WI38 (cell line): ENCODE measurements around the gene BEGAIN.

Source experiments
- H3K4me3 ChIP-seq: 2 replicates; pipeline ENCODE4 v1.5.1; 2011; ENCODE audit warnings: low read depth, mild to moderate bottlenecking, control low read depth, low read length
- TF ChIP-seq, protein P1 (sequence below): IDR thresholded peaks from 2 replicates; pipeline ENCODE4 v1.5.1; 2012; ENCODE audit warnings: low read depth, mild to moderate bottlenecking, control low read depth, low read length

The BEGAIN gene

DNA sequence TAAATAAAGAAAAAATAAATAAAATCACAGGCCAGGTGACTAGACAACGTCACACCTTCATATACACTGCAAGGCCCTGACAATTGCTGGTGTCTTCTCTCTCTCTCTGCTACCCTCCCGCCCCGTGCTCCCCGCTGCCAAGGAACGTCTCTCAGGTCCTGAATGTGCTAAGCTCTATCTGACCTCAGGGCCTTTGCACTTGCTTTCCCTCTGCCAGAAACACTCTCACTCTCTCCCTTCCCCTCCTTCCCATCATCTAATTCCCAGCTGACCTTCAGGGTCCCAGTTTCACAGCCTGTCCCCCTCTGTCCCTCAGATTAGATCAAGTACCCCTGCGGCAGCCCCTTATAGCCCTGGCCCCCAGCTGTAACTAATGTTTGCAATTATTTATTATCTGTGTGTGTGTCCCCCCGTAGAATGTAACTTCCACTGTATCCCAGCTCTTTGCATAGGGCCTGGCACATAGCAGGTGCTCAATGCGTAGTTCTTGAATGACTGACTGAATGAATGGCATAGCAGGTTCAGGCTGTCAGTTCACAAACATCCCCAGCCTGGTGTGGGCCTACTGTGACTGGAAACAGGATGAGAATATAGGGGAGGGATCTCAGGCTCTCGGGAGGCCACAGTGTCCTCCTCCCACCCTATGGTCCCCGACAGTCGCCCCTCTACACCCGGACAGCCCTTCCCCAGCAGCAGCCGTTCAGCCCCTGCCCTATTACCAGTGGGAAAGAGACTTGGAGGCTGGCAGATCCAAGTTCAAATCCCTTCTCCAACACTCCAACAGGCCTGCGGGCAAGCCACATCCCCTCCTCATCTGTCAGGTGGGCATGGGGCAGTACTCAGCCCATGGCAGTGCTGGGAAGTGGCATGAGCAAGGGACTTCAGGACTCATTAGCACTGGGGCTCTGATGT lies 6.6 kb downstream of the BEGAIN start:
- TF ChIP-seq, protein P1, sequence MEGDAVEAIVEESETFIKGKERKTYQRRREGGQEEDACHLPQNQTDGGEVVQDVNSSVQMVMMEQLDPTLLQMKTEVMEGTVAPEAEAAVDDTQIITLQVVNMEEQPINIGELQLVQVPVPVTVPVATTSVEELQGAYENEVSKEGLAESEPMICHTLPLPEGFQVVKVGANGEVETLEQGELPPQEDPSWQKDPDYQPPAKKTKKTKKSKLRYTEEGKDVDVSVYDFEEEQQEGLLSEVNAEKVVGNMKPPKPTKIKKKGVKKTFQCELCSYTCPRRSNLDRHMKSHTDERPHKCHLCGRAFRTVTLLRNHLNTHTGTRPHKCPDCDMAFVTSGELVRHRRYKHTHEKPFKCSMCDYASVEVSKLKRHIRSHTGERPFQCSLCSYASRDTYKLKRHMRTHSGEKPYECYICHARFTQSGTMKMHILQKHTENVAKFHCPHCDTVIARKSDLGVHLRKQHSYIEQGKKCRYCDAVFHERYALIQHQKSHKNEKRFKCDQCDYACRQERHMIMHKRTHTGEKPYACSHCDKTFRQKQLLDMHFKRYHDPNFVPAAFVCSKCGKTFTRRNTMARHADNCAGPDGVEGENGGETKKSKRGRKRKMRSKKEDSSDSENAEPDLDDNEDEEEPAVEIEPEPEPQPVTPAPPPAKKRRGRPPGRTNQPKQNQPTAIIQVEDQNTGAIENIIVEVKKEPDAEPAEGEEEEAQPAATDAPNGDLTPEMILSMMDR = no peak
- no peak overlapping the region for H3K4me3 ChIP-seq

DNA sequence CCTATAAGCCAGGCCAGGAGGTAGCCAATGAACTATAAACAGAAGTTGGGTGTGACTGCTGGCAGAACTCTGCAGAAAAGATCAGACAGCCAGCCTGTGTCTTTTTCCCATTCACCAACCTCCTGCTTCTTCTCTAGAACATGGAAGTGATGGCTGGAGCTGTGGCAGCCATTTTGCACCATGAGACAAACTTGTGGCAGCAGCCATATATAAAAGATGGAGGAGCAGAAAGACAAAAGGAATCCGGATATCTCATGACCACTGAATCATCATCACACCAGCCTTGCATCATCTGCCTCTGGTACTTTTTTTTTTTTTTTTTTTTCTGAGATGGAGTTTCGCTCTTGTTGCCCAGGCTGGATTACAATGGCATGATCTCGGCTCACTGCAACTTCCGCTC lies 8.7 kb downstream of the BEGAIN start:
- TF ChIP-seq, protein P1 = no peak
- H3K4me3 ChIP-seq = no peak overlapping the region

DNA sequence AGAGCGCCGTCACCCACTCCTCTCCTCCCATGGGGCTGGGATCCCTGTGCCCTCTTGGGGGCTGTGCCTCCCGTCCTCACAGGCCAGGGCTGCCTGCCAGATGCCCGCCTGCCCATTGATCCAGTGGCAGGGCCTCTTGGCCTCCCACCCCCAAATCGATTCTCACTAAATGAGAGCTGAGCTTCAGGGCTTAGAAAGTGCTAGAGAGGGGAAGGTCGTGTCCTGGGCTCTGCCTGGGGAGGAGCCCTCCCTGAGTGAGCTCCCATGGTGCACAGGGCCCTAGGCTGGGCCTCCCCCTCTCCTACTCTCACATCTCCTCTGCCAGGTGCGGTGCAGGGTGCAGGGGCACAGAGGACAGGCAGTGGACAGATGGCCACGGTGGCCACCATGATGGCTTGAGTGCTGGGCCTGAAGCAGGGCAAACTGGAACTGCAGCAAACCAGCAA lies 9.2 kb downstream of the BEGAIN start:
- TF ChIP-seq, protein P1 = no peak
- H3K4me3 ChIP-seq = no peak overlapping the region

DNA sequence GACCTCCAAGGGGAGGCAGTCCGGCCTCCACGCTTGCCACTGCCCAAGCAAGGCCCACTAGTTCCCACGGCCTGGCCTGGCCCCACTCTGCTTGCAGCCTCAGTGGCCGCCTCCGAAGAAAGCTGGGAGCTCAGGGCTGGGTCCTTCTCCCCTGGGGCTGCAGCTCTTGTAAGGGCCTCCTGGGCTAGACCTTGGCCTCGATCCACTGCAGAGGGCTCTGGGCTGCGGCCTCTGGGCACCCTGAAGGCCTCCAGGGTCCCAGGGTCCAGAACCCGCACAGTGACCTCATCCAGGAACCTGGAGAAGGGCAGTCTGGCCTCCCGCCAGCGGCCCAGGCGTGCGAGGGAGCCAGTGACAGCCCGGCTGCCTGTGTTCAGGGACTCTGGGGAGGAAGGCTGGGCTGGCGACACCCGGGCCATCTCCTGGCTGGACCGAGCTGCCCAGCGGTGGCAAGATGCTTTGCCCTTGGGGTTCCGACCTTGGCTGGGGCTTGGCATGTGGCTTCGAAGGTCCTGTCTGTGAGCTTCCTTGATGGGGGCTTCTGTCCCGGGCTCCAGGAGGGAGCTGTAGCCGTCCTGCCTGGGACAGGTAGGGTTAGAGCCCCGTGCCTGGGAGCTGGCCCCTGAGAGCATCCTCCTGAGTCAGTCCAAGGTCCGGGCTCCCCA lies 9.8 kb downstream of the BEGAIN start:
- H3K4me3 ChIP-seq = no peak overlapping the region
- TF ChIP-seq, protein P1 = no peak

DNA sequence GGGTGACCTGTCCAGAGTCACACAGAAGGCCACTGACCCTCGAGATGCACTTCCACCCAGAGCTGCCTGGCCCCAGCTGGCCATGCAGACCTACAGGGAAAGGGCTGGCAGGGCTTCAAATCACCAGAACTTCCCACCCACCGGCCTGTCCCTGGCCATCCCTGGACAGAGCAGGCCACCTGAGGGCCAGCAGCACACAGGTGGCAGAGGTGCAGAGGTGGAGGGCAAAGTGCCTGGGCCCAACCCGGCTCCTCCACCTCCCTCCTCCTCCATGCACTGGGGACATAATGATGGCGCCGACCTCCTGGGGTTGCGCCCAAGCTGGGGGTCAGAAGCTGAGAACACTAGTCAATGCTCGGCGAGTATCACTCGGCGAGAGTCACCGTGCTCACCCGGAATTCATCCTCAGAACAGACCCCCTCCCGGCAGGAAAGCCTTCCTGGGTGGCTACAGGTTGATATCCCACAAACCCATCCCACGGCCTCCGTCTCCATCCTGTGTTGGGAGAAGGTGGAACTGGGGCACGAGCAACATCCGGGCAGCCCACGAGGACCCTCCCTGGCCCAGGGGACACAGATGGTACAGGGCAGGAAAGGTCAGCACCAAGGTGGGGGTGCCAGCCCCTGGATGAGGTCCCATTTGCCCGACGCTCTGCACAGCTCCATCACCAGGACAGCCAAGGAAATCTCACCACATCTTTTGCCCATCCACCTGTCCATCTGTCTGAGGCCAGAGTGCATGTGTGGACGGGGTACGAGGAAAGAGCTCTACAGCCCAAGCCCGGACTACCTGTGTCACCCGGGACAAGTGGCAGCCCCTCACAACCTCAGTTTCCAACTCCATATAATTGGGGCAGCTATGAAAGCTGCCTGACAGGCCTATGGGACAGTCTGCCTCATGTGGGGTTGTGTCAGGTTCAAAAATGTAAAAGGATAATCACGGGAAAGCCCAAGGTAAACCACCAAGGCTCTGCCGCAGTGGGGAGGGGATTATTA lies 10.8 kb downstream of the BEGAIN start:
- TF ChIP-seq, protein P1 = no peak
- no peak overlapping the region for H3K4me3 ChIP-seq

DNA sequence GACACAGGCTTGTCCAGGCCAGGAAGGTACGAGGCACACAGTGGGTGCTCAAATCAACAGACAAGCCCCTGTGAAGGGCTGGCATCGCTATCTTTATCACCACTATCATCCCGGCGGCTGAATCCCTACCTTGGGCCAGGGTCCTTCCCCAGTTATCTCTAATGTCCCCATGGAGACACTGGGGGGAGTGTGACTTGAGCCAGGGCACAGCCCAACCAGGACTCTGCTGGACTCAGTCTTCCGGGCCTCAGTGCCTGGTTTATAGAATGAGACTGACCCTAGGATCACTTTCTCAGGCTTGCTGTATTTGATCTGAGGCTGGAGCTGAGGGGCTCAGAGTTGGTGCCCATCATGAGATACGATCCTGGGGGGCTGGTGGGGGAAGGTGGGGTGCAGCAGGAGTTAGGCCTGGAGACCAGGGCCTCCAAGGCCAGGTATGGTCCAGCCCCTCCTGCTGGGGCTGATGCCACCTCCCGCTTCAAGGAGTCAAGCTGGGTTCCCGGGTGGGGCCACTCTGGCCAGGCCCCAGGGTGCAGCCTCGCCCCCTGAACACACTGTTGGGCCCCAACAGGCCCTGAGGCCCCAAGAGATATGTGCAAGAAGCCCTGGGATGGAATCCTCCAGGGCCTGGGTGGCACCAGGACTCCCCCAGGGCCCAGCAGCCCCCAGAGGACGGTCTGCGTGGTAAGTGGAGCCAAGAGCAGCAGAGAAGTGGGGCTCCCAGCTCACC lies 11.8 kb downstream of the BEGAIN start:
- no peak overlapping the region for H3K4me3 ChIP-seq
- TF ChIP-seq, protein P1 = no peak
